Endodermal cell (in vitro differentiated cells): ENCODE data around the gene PRKAG2. TPM values are rescaled to one million over a fixed set of nuclear protein-coding genes. Genes with fewer than 3 reads are reported as not detected.

ENCODE experiments used
- DNase-seq: peaks from one replicate; pipeline ENCODE4 v3.0.0-alpha.2; 2017
- H3K27ac ChIP-seq: 2 replicates; pipeline ENCODE4 v1.5.1; 2013; ENCODE audit warnings: mild to moderate bottlenecking, low read depth, low read length, moderate library complexity
- H3K27me3 ChIP-seq: 2 replicates; pipeline ENCODE4 v1.6.1; 2013; ENCODE audit warnings: mild to moderate bottlenecking, low read length, moderate library complexity; ENCODE audit not compliant: insufficient read depth, control insufficient read depth, poor library complexity, severe bottlenecking
- H3K36me3 ChIP-seq: 2 replicates; pipeline ENCODE4 v1.7.0; 2013; ENCODE audit warnings: mild to moderate bottlenecking, low read length, moderate library complexity; ENCODE audit not compliant: control insufficient read depth, insufficient read depth
- H3K4me1 ChIP-seq: one replicate; pipeline ENCODE4 v1.7.0; 2013; ENCODE audit warnings: low read length; ENCODE audit not compliant: control insufficient read depth, insufficient read depth
- H3K4me3 ChIP-seq: 2 replicates; pipeline ENCODE4 v1.5.1; 2013; ENCODE audit warnings: mild to moderate bottlenecking, low read length, moderate library complexity
- H3K9ac ChIP-seq: 2 replicates; pipeline ENCODE4 v1.6.1; 2013; ENCODE audit warnings: mild to moderate bottlenecking, low read length, moderate library complexity; ENCODE audit not compliant: poor library complexity, severe bottlenecking; ENCODE audit errors: extremely low read depth
- H3K9me3 ChIP-seq: 2 replicates; pipeline ENCODE4 v1.6.1; 2013; ENCODE audit warnings: mild to moderate bottlenecking, low read length, moderate library complexity; ENCODE audit not compliant: control insufficient read depth
- H3K27ac Mint-ChIP-seq: 2 replicates; pipeline ENCODE4 v1.8.0; 2020; ENCODE audit warnings: mixed read lengths
- H3K27me3 Mint-ChIP-seq: 2 replicates; pipeline ENCODE4 v1.8.0; 2021; ENCODE audit warnings: mild to moderate bottlenecking, mixed read lengths; ENCODE audit not compliant: insufficient read depth
- H3K36me3 Mint-ChIP-seq: 2 replicates; pipeline ENCODE4 v1.8.0; 2020; ENCODE audit warnings: low read depth, mixed read lengths
- H3K4me1 Mint-ChIP-seq: 2 replicates; pipeline ENCODE4 v1.8.0; 2020; ENCODE audit warnings: mixed read lengths
- H3K4me3 Mint-ChIP-seq: 2 replicates; pipeline ENCODE4 v1.8.0; 2020; ENCODE audit warnings: mild to moderate bottlenecking, moderate library complexity, mixed read lengths
- H3K9me3 Mint-ChIP-seq: 2 replicates; pipeline ENCODE4 v1.8.0; 2020; ENCODE audit warnings: mild to moderate bottlenecking, mixed read lengths
- WGBS, 2 experiments: methylation state at CpG; one replicate each; pipeline versions ENCODE4 v1.1.5 to v1.1.7; 2013; ENCODE audit warnings: missing lambda C conversion rate in 2 of 2, mixed read lengths in 1 of 2; ENCODE audit not compliant: insufficient coverage in 1 of 2, insufficient read length in 1 of 2; 5-methylcytosine and 5-hydroxymethylcytosine counted together
- total RNA-seq, 2 donors: library from RNA; stranded (reverse); fragmentation: NEBNext Ultra II Directional in 1 of 2; extraction: Animal tissue kit (Norgen Biotek cat#: 25700) in 1 of 2; gene quantifications; 2 replicates in 1 of 2; 3 replicates in 1 of 2; pipeline ENCODE4 v1.2.1, GENCODE V29; 2021
- TF ChIP-seq, protein P1 (sequence below): fragments of 200-600 bp; sonication (generic); conservative IDR thresholded peaks from 2 replicates; pipeline ENCODE4 v1.5.0; 2021; ENCODE audit warnings: antibody characterized with exemption, mild to moderate bottlenecking

PRKAG2 gene
- total RNA-seq, 2 donors from 2014 or later = 17.2 to 20.7 TPM

DNA sequence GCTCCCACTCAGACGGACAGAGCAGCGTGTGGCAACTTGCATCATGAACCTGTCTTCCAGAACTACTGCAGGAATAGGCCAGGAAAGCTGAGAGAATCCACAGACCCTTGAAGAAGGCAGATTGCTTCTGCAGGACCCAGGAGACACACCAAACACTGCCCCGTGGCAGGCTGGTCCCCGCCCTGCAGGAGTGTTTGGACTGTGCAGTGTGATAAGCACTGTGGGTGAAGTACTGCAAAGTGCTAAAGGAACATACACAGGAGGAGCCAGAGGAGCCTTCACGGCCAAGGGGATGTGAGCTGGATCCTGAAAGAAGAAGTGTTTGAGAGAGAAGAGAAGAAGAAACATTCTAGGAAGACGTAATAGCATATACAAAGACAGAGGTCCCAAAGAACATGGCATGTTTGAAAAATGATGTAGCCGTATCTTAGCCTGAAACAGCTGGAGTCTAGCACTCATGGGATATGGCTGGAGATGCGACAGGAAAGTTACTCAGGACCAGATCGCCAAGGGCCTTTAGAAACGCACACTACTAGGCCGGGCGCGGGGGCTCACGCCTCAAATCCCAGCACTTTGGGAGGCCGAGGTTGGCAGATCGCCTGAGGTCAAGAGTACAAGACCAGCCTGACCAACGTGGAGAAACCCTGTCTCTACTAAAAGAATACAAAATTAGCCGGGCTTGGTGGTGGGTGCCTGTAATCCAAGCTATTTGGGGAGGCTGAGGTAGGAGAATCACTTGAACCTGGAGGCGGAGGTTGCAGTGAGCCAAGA is 260.3 kb downstream of the PRKAG2 start:
- no peak overlapping the region for H3K9ac ChIP-seq
- Mint-ChIP-seq H3K9me3 (no peaks in the 10 kb centered on the region), H3K27ac (no peak overlapping the region), H3K4me3 (no peak overlapping the region), H3K4me1 (no peaks in the 10 kb centered on the region), H3K27me3 (no peaks in the 10 kb centered on the region), H3K36me3 (peaks cover 8% of the 10 kb centered on the region)
- TF ChIP-seq, protein P1, sequence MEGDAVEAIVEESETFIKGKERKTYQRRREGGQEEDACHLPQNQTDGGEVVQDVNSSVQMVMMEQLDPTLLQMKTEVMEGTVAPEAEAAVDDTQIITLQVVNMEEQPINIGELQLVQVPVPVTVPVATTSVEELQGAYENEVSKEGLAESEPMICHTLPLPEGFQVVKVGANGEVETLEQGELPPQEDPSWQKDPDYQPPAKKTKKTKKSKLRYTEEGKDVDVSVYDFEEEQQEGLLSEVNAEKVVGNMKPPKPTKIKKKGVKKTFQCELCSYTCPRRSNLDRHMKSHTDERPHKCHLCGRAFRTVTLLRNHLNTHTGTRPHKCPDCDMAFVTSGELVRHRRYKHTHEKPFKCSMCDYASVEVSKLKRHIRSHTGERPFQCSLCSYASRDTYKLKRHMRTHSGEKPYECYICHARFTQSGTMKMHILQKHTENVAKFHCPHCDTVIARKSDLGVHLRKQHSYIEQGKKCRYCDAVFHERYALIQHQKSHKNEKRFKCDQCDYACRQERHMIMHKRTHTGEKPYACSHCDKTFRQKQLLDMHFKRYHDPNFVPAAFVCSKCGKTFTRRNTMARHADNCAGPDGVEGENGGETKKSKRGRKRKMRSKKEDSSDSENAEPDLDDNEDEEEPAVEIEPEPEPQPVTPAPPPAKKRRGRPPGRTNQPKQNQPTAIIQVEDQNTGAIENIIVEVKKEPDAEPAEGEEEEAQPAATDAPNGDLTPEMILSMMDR = no peak
- H3K27ac ChIP-seq = no peak overlapping the region
- DNase-seq = no peak
- H3K27me3 ChIP-seq = no peaks in the 10 kb centered on the region
- WGBS, 2 experiments = 87 to 89% methylated on average over 19 of the region's 19 CpGs
- H3K4me1 ChIP-seq = no peaks in the 10 kb centered on the region
- H3K4me3 ChIP-seq = no peak overlapping the region
- no peaks in the 10 kb centered on the region for H3K36me3 ChIP-seq
- H3K9me3 ChIP-seq = no peaks in the 10 kb centered on the region

DNA sequence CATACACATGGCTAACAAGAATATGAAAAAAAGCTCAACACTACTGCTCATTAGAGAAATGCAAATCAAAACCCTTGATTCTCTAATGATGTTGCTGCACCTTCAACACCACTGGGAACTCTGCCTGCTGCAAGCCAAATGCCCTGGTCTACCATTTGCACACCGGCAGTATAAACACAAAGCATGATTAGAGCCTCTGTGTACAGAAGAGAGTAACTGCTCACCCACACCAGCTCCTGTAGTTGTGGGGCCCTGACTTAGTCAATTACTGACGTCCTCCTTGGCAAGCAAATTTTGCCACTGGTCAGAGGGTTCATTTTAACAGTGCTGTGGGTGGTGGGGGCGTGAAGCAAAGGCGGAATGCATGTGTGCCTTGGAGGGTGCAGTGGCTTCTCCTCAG is 261.1 kb downstream of the PRKAG2 start:
- Mint-ChIP-seq H3K4me3 (no peak overlapping the region), H3K27me3 (no peaks in the 10 kb centered on the region)
- WGBS, 2 experiments = 90 to 100% methylated on average over 2 to 4 of the region's 4 CpGs

DNA sequence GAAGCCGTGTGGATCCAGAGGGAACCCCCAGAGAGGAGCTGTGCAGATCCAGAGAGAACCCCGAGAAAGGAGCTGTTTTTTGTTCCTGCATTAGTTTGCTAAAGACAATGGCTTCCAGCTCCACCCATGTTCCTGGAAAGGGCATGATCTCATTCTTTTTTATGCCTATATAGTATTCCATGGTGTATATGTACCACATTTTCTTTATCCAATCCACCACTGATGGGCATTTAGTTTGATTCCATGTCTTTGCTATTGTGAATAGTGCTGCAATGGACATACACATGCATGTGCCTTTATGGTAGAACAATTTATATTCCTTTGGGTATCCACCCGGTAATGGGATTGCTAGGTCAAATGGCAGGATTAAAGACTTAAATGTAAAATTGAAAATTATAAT is 261.9 kb downstream of the PRKAG2 start:
- Histone ChIP-seq H3K4me1 (no peaks in the 10 kb centered on the region), H3K27me3 (no peaks in the 10 kb centered on the region), H3K27ac (no peak overlapping the region), H3K9ac (no peak overlapping the region), H3K36me3 (no peaks in the 10 kb centered on the region), H3K4me3 (no peak overlapping the region), H3K9me3 (no peaks in the 10 kb centered on the region)
- no peaks in the 10 kb centered on the region for H3K9me3 Mint-ChIP-seq
- peaks cover 9% of the 10 kb centered on the region for H3K36me3 Mint-ChIP-seq
- H3K27me3 Mint-ChIP-seq = no peaks in the 10 kb centered on the region
- TF ChIP-seq, protein P1 = no peak
- H3K4me3 Mint-ChIP-seq = no peak overlapping the region
- whole genome bisulfite sequencing, 2 experiments = 91 to 94% methylated on average over 2 to 3 of the region's 3 CpGs
- H3K4me1 Mint-ChIP-seq = no peaks in the 10 kb centered on the region
- no peak overlapping the region for H3K27ac Mint-ChIP-seq
- no peak for DNase-seq

More for the DNA sequence above, 261.1 kb downstream of the PRKAG2 start:
- Histone ChIP-seq H3K27me3 (no peaks in the 10 kb centered on the region), H3K4me1 (no peaks in the 10 kb centered on the region), H3K36me3 (no peaks in the 10 kb centered on the region), H3K9me3 (no peaks in the 10 kb centered on the region), H3K27ac (no peak overlapping the region), H3K4me3 (no peak overlapping the region), H3K9ac (no peak overlapping the region)
- Mint-ChIP-seq H3K27ac (no peak overlapping the region), H3K4me1 (no peaks in the 10 kb centered on the region), H3K9me3 (no peaks in the 10 kb centered on the region), H3K36me3 (peaks cover 7% of the 10 kb centered on the region)
- TF ChIP-seq, protein P1 = no peak
- no peak for DNase-seq
